ENCODE results near the gene KCNJ18. TPM values are rescaled to one million over a fixed set of nuclear protein-coding genes. Genes with fewer than 3 reads are reported as not detected.
"Not testable (repeated sequence)": the region's sequence is repeated elsewhere in the genome, so short reads cannot be mapped to it uniquely, and the experiment has no call there.

Gene KCNJ18
- total RNA-seq, 5 donors from 2014 or later (not counting 1 experiment from before 2014, with no cell fraction given), result not detected

DNA sequence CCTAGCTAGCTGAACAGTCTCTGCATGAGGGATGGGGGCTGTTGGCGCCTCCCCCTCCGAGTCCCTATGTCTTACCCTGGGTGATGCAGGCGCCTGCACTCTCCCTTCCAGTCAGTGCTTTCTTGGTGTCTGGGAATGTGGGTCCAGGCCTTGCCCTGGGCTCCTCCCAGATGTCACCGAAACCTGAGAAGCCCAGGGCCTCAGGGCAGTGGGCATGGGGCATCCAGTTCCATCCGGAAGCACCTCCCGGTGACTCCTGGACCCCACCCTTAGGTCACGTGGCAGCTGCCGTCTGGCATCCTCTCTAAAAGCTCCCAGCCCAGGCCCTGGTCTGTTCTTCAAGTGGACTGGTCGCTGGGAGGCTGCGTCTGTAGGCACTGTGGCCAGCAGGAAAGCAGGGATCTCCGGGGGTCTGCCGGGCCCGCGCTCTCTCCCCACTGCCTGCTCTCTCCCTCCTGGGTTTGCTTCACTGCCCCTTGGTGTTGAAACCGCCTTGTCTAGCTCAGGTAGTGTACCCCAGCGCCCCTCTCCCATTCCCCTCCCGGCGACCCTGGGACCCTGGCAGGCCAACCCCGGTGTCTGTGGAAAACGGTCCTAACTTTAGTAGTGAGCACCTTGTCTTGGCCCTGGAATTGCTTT, 6.2 kb downstream of the KCNJ18 start:
- H3K36me3 Mint-ChIP-seq; CTCF ChIA-PET; H3K4me3 ChIP-seq (ENCODE audit: control insufficient read depth in 1 of 2, extremely low read depth in 1 of 2, low read length in 1 of 2); H3K9me3 Mint-ChIP-seq; H3K36me3 ChIP-seq (ENCODE audit: control insufficient read depth in 2 of 2, extremely low read depth in 1 of 2, insufficient read depth in 1 of 2, low read length in 1 of 2); H3K27me3 ChIP-seq (replicated peaks in 1 of 2; ENCODE audit: control insufficient read depth in 2 of 2, extremely low read depth in 1 of 2, insufficient read depth in 2 of 2, low read length in 1 of 2); H3K4me3 Mint-ChIP-seq; DNase-seq; H3K4me1 Mint-ChIP-seq; ATAC-seq (replicated peaks in 1 of 4); H3K9me3 ChIP-seq; H3K4me1 ChIP-seq (ENCODE audit: control insufficient read depth in 1 of 2, extremely low read depth in 1 of 2, insufficient read depth in 2 of 2, low read length in 2 of 2); H3K27ac ChIP-seq (ENCODE audit: low read length); H3K27me3 Mint-ChIP-seq; H3K27ac Mint-ChIP-seq; POLR2A ChIA-PET: not testable (repeated sequence)
- WGBS (ENCODE audit: insufficient coverage), result 84% methylated on average over 11 of the region's 20 CpGs

DNA sequence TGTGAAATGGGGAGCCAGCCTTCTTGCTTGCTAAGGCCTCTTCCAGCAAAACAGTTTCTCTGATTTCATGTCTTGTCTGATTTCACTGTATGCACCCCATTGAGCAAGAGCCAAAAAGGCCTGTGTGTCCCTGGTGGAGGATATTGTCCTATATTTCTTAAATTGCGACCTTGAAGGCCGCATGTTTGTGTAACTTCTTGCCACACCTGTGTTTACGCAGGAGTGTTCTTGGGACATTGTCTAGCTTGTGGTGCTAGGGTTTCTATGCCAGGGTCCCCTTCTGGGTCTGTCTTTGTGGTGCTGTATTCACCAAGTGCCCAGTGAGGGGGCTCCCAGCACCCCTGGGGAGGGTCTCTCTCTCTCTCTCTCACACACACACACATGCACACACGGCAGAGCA, 6.8 kb downstream of the KCNJ18 start:
- H3K27ac Mint-ChIP-seq; H3K4me1 ChIP-seq (ENCODE audit: control insufficient read depth in 1 of 2, extremely low read depth in 1 of 2, insufficient read depth in 2 of 2, low read length in 2 of 2); POLR2A ChIA-PET; DNase-seq; H3K9me3 Mint-ChIP-seq; H3K27me3 ChIP-seq (replicated peaks in 1 of 2; ENCODE audit: control insufficient read depth in 2 of 2, extremely low read depth in 1 of 2, insufficient read depth in 2 of 2, low read length in 1 of 2); H3K36me3 ChIP-seq (ENCODE audit: control insufficient read depth in 2 of 2, extremely low read depth in 1 of 2, insufficient read depth in 1 of 2, low read length in 1 of 2); ATAC-seq (replicated peaks in 1 of 4); H3K27me3 Mint-ChIP-seq; H3K27ac ChIP-seq (ENCODE audit: low read length); H3K9me3 ChIP-seq; H3K4me3 ChIP-seq (ENCODE audit: control insufficient read depth in 1 of 2, extremely low read depth in 1 of 2, low read length in 1 of 2); H3K4me1 Mint-ChIP-seq; H3K36me3 Mint-ChIP-seq; CTCF ChIA-PET; H3K4me3 Mint-ChIP-seq: not testable (repeated sequence)
- WGBS (ENCODE audit: insufficient coverage), result no CpG with 5 or more reads among the region's 4 CpGs

DNA sequence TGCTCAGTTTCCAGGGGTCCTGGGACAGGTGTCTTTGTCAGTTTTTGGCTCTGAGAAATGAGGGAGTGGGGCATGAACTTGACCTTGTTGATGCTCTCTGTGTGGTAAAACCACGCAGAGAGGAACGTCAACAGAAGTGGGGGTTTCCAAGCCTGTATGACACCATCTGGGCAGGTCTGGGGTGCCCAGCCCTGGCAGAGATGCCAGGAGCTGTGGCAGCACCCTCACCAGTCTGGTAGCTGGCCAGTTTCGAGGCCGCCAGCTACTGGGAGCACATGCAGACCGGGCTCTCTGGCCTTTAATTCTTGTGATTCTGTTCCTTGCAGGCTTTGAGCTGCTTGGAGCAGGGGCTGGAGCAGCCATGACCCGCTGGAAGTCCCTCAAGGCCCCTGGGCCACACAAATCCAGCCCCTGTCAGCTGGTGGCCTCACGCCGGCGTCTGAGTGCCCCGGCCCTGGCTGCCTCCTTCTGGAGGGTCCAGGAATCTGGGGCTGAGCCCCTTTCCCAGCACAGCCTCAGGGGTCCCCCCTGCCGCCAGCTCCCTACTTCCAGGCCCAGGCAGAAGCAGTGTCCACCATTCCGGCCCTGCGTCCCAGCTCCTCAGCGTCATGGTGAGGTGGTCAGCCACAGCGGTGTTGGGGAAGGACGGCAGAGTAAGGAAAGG, 7.4 kb downstream of the KCNJ18 start:
- DNase-seq; H3K4me3 Mint-ChIP-seq; H3K9me3 ChIP-seq; H3K27ac ChIP-seq (ENCODE audit: low read length); POLR2A ChIA-PET; H3K36me3 Mint-ChIP-seq; CTCF ChIA-PET; H3K27me3 Mint-ChIP-seq; H3K4me1 Mint-ChIP-seq; H3K27me3 ChIP-seq (replicated peaks in 1 of 2; ENCODE audit: control insufficient read depth in 2 of 2, extremely low read depth in 1 of 2, insufficient read depth in 2 of 2, low read length in 1 of 2); H3K4me1 ChIP-seq (ENCODE audit: control insufficient read depth in 1 of 2, extremely low read depth in 1 of 2, insufficient read depth in 2 of 2, low read length in 2 of 2); H3K36me3 ChIP-seq (ENCODE audit: control insufficient read depth in 2 of 2, extremely low read depth in 1 of 2, insufficient read depth in 1 of 2, low read length in 1 of 2); H3K9me3 Mint-ChIP-seq; H3K4me3 ChIP-seq (ENCODE audit: control insufficient read depth in 1 of 2, extremely low read depth in 1 of 2, low read length in 1 of 2); H3K27ac Mint-ChIP-seq; ATAC-seq (replicated peaks in 1 of 4): not testable (repeated sequence)
- WGBS (ENCODE audit: insufficient coverage), result 77% methylated on average over 10 of the region's 16 CpGs

DNA sequence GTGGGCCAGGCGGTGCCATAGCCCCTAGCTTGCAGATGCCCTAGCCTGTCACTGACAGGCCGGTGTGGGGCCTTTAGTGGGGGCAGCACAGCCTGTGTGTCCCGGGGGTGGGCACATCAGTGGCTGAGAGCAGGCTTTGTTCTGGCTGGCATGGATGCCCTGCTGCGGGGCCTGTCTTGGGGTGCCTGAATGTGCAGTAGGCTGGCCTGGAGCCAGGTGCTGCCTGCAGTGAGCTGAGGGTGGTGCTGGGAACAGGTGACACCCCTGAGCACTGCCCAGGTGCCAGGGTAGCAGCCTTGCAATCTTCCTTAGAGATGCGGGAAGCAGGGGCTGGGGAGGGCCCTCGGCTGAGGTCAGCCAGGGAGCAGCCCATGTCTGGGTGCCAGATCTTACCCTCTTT, 8.8 kb downstream of the KCNJ18 start:
- H3K27ac Mint-ChIP-seq; H3K9me3 ChIP-seq; H3K4me1 ChIP-seq (ENCODE audit: control insufficient read depth in 1 of 2, extremely low read depth in 1 of 2, insufficient read depth in 2 of 2, low read length in 2 of 2); CTCF ChIA-PET; DNase-seq; H3K9me3 Mint-ChIP-seq; H3K27me3 Mint-ChIP-seq; H3K36me3 ChIP-seq (ENCODE audit: control insufficient read depth in 2 of 2, extremely low read depth in 1 of 2, insufficient read depth in 1 of 2, low read length in 1 of 2); H3K36me3 Mint-ChIP-seq; ATAC-seq (replicated peaks in 1 of 4); H3K27ac ChIP-seq (ENCODE audit: low read length); H3K4me3 ChIP-seq (ENCODE audit: control insufficient read depth in 1 of 2, extremely low read depth in 1 of 2, low read length in 1 of 2); H3K4me3 Mint-ChIP-seq; POLR2A ChIA-PET; H3K4me1 Mint-ChIP-seq; H3K27me3 ChIP-seq (replicated peaks in 1 of 2; ENCODE audit: control insufficient read depth in 2 of 2, extremely low read depth in 1 of 2, insufficient read depth in 2 of 2, low read length in 1 of 2): not testable (repeated sequence)
- no CpG with 5 or more reads among the region's 6 CpGs for WGBS (ENCODE audit: insufficient coverage)

DNA sequence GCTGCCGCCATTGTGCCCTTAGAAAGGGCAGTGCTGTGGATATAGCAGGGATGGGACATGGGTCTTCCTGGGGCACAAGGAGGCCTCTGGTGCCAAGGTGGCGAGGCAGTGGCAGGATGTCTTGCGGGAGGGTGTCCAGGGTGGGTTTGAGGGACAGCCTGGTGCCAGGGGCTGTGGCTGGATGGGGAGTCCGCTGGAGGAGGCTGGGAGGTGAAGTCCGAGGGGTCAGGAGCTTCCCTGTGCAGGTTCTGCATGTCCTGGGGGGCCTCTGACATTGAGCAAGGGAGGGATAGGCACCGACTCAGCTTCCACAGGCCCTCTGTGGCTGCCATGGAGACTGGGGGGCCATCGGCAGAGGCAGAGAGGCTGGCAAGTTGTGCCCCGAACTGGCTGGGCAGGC, 9.7 kb downstream of the KCNJ18 start:
- H3K36me3 Mint-ChIP-seq; H3K9me3 ChIP-seq; H3K36me3 ChIP-seq (ENCODE audit: control insufficient read depth in 2 of 2, extremely low read depth in 1 of 2, insufficient read depth in 1 of 2, low read length in 1 of 2); H3K27ac ChIP-seq (ENCODE audit: low read length); POLR2A ChIA-PET; H3K4me1 ChIP-seq (ENCODE audit: control insufficient read depth in 1 of 2, extremely low read depth in 1 of 2, insufficient read depth in 2 of 2, low read length in 2 of 2); ATAC-seq (replicated peaks in 1 of 4); H3K27me3 Mint-ChIP-seq; H3K27me3 ChIP-seq (replicated peaks in 1 of 2; ENCODE audit: control insufficient read depth in 2 of 2, extremely low read depth in 1 of 2, insufficient read depth in 2 of 2, low read length in 1 of 2); H3K4me1 Mint-ChIP-seq; DNase-seq; H3K4me3 Mint-ChIP-seq; H3K27ac Mint-ChIP-seq; H3K4me3 ChIP-seq (ENCODE audit: control insufficient read depth in 1 of 2, extremely low read depth in 1 of 2, low read length in 1 of 2); H3K9me3 Mint-ChIP-seq; CTCF ChIA-PET: not testable (repeated sequence)
- WGBS (ENCODE audit: insufficient coverage), result 67% methylated on average over 1 of the region's 8 CpGs

DNA sequence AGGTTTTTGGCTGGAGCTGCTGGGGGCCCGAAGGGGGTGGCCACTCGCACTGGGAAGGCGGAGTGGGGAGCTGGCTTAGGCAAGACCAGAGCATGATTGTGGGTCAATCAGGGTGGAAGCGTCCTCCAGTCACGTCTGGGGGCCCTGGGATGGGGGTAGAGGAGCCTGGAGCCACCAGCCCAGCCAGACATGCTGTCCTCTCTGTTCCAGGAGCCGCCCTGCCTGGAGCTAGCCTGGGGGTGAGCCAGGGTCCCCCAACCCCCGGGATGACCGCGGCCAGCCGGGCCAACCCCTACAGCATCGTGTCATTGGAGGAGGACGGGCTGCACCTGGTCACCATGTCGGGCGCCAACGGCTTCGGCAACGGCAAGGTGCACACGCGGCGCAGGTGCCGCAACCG, 10.2 kb downstream of the KCNJ18 start:
- POLR2A ChIA-PET; H3K36me3 Mint-ChIP-seq; H3K27ac Mint-ChIP-seq; CTCF ChIA-PET; H3K9me3 ChIP-seq; H3K9me3 Mint-ChIP-seq; H3K4me3 Mint-ChIP-seq; H3K36me3 ChIP-seq (ENCODE audit: control insufficient read depth in 2 of 2, extremely low read depth in 1 of 2, insufficient read depth in 1 of 2, low read length in 1 of 2); DNase-seq; H3K27me3 ChIP-seq (replicated peaks in 1 of 2; ENCODE audit: control insufficient read depth in 2 of 2, extremely low read depth in 1 of 2, insufficient read depth in 2 of 2, low read length in 1 of 2); H3K4me1 ChIP-seq (ENCODE audit: control insufficient read depth in 1 of 2, extremely low read depth in 1 of 2, insufficient read depth in 2 of 2, low read length in 2 of 2); H3K4me3 ChIP-seq (ENCODE audit: control insufficient read depth in 1 of 2, extremely low read depth in 1 of 2, low read length in 1 of 2); H3K27me3 Mint-ChIP-seq; H3K4me1 Mint-ChIP-seq; H3K27ac ChIP-seq (ENCODE audit: low read length); ATAC-seq (replicated peaks in 1 of 4): not testable (repeated sequence)
- 90% methylated on average over 22 of the region's 22 CpGs for WGBS (ENCODE audit: insufficient coverage)

Data from T-cell (primary cell).